AG09319 (cell line): ENCODE results near the gene PDE5A.
A peak's percentile ranks its signal among the peaks of the same experiment; 100 is the strongest.
"Not testable (repeated sequence)": the region's sequence is repeated elsewhere in the genome, so short reads cannot be mapped to it uniquely, and the experiment has no call there.

Experiments
- DNase-seq: peaks from one replicate; pipeline ENCODE4 v3.0.0-alpha.2; 2010; ENCODE audit warnings: low read depth; ENCODE audit errors: extremely low read depth
- TF ChIP-seq, protein P1 (sequence below): IDR thresholded peaks from 2 replicates; pipeline ENCODE4 v1.5.1; 2011; ENCODE audit warnings: low read depth, mild to moderate bottlenecking, inconsistent platforms, low read length, moderate library complexity

Gene PDE5A

GRCh38 chr4:119666653-119667091, 38.1 kb upstream of the PDE5A start:
- DNase-seq = no peak
- TF ChIP-seq, protein P1, sequence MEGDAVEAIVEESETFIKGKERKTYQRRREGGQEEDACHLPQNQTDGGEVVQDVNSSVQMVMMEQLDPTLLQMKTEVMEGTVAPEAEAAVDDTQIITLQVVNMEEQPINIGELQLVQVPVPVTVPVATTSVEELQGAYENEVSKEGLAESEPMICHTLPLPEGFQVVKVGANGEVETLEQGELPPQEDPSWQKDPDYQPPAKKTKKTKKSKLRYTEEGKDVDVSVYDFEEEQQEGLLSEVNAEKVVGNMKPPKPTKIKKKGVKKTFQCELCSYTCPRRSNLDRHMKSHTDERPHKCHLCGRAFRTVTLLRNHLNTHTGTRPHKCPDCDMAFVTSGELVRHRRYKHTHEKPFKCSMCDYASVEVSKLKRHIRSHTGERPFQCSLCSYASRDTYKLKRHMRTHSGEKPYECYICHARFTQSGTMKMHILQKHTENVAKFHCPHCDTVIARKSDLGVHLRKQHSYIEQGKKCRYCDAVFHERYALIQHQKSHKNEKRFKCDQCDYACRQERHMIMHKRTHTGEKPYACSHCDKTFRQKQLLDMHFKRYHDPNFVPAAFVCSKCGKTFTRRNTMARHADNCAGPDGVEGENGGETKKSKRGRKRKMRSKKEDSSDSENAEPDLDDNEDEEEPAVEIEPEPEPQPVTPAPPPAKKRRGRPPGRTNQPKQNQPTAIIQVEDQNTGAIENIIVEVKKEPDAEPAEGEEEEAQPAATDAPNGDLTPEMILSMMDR = no peak

GRCh38 chr4:119665752-119666151, 37.1 kb upstream of the PDE5A start:
- TF ChIP-seq, protein P1 = no peak
- DNase-seq = no peak

- TF ChIP-seq, protein P1 = no peak; the same call in 1 of the 2 replicates
- no peak for DNase-seq
Observed at GRCh38 chr4:119664168-119664907, 35.7 kb upstream of the PDE5A start.

- TF ChIP-seq, protein P1 = no peak
- DNase-seq = no peak
Observed at GRCh38 chr4:119663160-119663788, 34.7 kb upstream of the PDE5A start.

- DNase-seq = not testable (repeated sequence)
Observed at GRCh38 chr4:119662612-119663011, 34.0 kb upstream of the PDE5A start.

GRCh38 chr4:119661231-119661630, 32.6 kb upstream of the PDE5A start:
- TF ChIP-seq, protein P1 = no peak

GRCh38 chr4:119659576-119659975, 31.0 kb upstream of the PDE5A start:
- peak; percentile 64 for DNase-seq
- TF ChIP-seq, protein P1 = no peak

More at GRCh38 chr4:119661231-119661630, 32.6 kb upstream of the PDE5A start:
- DNase-seq = no peak

GRCh38 chr4:119657111-119657611, 28.6 kb upstream of the PDE5A start:
- DNase-seq = no peak
- TF ChIP-seq, protein P1 = no peak
